HEK293 (cell line): Measurements from ENCODE around the gene TEKT5.

Experiments
- CTCF ChIA-PET: fragments of 350-600 bp; formaldehyde crosslinking; extraction: SDS; loops from one replicate; lab custom pipeline; 2021; ENCODE audit warnings: antibody characterized with exemption; lab: Yijun Ruan, JAX
- POLR2A ChIA-PET: fragments of 300-600 bp; formaldehyde crosslinking; extraction: SDS; loops from one replicate; lab custom pipeline; 2020; ENCODE audit warnings: antibody characterized with exemption, inconsistent platforms; lab: Yijun Ruan, JAX
- H3K27ac ChIP-seq: fragments of 200-500 bp; sonication (Bioruptor generic); 2 replicates; pipeline ENCODE4 v1.5.1; 2014; ENCODE audit warnings: low read depth, low read length, control low read depth, inconsistent platforms; ENCODE audit errors: extremely low read depth
- H3K36me3 ChIP-seq, 2 experiments: fragments of 200-500 bp in 1 of 2; sonication (Bioruptor generic) in 1 of 2; 1 replicate in 1 of 2; 2 replicates in 1 of 2; pipeline ENCODE4 v1.5.1; 2014 to 2017; ENCODE audit warnings: inconsistent platforms in 2 of 2, low read length in 2 of 2; ENCODE audit not compliant: control insufficient read depth in 2 of 2, insufficient read depth in 1 of 2
- H3K4me1 ChIP-seq: fragments of 200-500 bp; sonication (Bioruptor generic); 2 replicates; pipeline ENCODE4 v1.5.1; 2014; ENCODE audit warnings: mild to moderate bottlenecking, low read length, inconsistent platforms; ENCODE audit not compliant: control insufficient read depth, insufficient read depth
- H3K4me3 ChIP-seq: 2 replicates; pipeline ENCODE4 v1.5.1; 2011; ENCODE audit warnings: low read depth, mild to moderate bottlenecking, control low read depth, low read length, moderate library complexity
- H3K9me3 ChIP-seq: fragments of 200-500 bp; sonication (Bioruptor generic); 2 replicates; pipeline ENCODE4 v1.5.1; 2014; ENCODE audit warnings: low read depth, low read length, inconsistent platforms; ENCODE audit not compliant: control insufficient read depth, insufficient read depth
- GLIS1 ChIP-seq: fragments of 450-650 bp; formaldehyde crosslinking; IDR thresholded peaks from 2 replicates; pipeline ENCODE4 v1.5.1; 2016; ENCODE audit warnings: missing biosample characterization, missing genetic modification characterization
- KLF1 ChIP-seq: fragments of 450-650 bp; formaldehyde crosslinking; IDR thresholded peaks from 2 replicates; pipeline ENCODE4 v1.5.1; 2016; ENCODE audit warnings: missing biosample characterization, missing genetic modification characterization
- KLF17 ChIP-seq: fragments of 450-650 bp; formaldehyde crosslinking; IDR thresholded peaks from 2 replicates; pipeline ENCODE4 v1.5.1; 2016; ENCODE audit warnings: missing biosample characterization, missing genetic modification characterization
- OVOL3 ChIP-seq: fragments of 450-650 bp; formaldehyde crosslinking; IDR thresholded peaks from 2 replicates; pipeline ENCODE4 v1.5.1; 2016; ENCODE audit warnings: missing biosample characterization, missing genetic modification characterization
- TCF7L2 ChIP-seq: IDR thresholded peaks from 2 replicates; pipeline ENCODE4 v1.6.1; 2011; ENCODE audit warnings: low read depth, mild to moderate bottlenecking, inconsistent platforms, low read length, moderate library complexity, borderline replicate concordance
- ZBTB10 ChIP-seq: fragments of 450-650 bp; formaldehyde crosslinking; IDR thresholded peaks from 2 replicates; pipeline ENCODE4 v1.5.1; 2016; ENCODE audit warnings: missing biosample characterization, missing genetic modification characterization
- ZBTB11 ChIP-seq: fragments of 450-650 bp; formaldehyde crosslinking; conservative IDR thresholded peaks from 2 replicates; pipeline ENCODE4 v1.5.1; 2016; ENCODE audit warnings: low read depth, missing biosample characterization, missing genetic modification characterization
- ZBTB21 ChIP-seq: fragments of 450-650 bp; formaldehyde crosslinking; IDR thresholded peaks from 2 replicates; pipeline ENCODE4 v1.5.1; 2017; ENCODE audit warnings: missing biosample characterization, missing genetic modification characterization
- ZBTB44 ChIP-seq: fragments of 450-650 bp; IDR thresholded peaks from 2 replicates; pipeline ENCODE4 v1.5.1; 2018; ENCODE audit warnings: missing biosample characterization, mild to moderate bottlenecking, missing genetic modification characterization
- ZBTB49 ChIP-seq: fragments of 450-650 bp; formaldehyde crosslinking; IDR thresholded peaks from 2 replicates; pipeline ENCODE4 v1.5.1; 2016; ENCODE audit warnings: missing biosample characterization, missing genetic modification characterization, low read depth
- ZNF10 ChIP-seq: fragments of 450-650 bp; formaldehyde crosslinking; IDR thresholded peaks from 2 replicates; pipeline ENCODE4 v1.5.1; 2017; ENCODE audit warnings: missing biosample characterization, missing genetic modification characterization
- ZNF138 ChIP-seq: fragments of 450-650 bp; formaldehyde crosslinking; IDR thresholded peaks from 2 replicates; pipeline ENCODE4 v1.5.1; 2016; ENCODE audit warnings: missing biosample characterization, missing genetic modification characterization, borderline replicate concordance
- ZNF23 ChIP-seq: fragments of 450-650 bp; formaldehyde crosslinking; IDR thresholded peaks from 2 replicates; pipeline ENCODE4 v1.5.1; 2016; ENCODE audit warnings: missing biosample characterization, missing genetic modification characterization, borderline replicate concordance
- ZNF292 ChIP-seq: fragments of 450-650 bp; formaldehyde crosslinking; IDR thresholded peaks from 2 replicates; pipeline ENCODE4 v1.5.1; 2016; ENCODE audit warnings: low read depth, missing biosample characterization, missing genetic modification characterization, borderline replicate concordance
- ZNF404 ChIP-seq: fragments of 450-650 bp; formaldehyde crosslinking; IDR thresholded peaks from 2 replicates; pipeline ENCODE4 v1.5.1; 2017; ENCODE audit warnings: missing biosample characterization, missing genetic modification characterization
- ZNF433 ChIP-seq: fragments of 450-650 bp; formaldehyde crosslinking; IDR thresholded peaks from 2 replicates; pipeline ENCODE4 v1.5.1; 2016; ENCODE audit warnings: missing biosample characterization, missing genetic modification characterization, low read depth
- ZNF558 ChIP-seq: fragments of 450-650 bp; formaldehyde crosslinking; IDR thresholded peaks from 2 replicates; pipeline ENCODE4 v1.5.1; 2016; ENCODE audit warnings: missing biosample characterization, missing genetic modification characterization
- ZNF624 ChIP-seq: fragments of 450-650 bp; formaldehyde crosslinking; IDR thresholded peaks from 2 replicates; pipeline ENCODE4 v1.5.1; 2017; ENCODE audit warnings: missing biosample characterization, missing genetic modification characterization
- ZNF626 ChIP-seq: fragments of 450-650 bp; sonication (Bioruptor Pico); formaldehyde crosslinking; IDR thresholded peaks from 2 replicates; pipeline ENCODE4 v1.5.1; 2018; ENCODE audit warnings: missing biosample characterization, missing genetic modification characterization, inconsistent platforms

TEKT5 gene

GRCh38 chr16:10688291-10688690 is 6.4 kb downstream of the TEKT5 start:
- POLR2A ChIA-PET: no interaction called here
- no peak for TF ChIP-seq ZNF292
- TF ChIP-seq ZBTB10: no peak
- TF ChIP-seq ZBTB21 (tag by site-specific recombination): no peak
- TF ChIP-seq ZNF10: no peak
- TF ChIP-seq ZBTB49 (tag by site-specific recombination): no peak
- TF ChIP-seq ZNF626 (tag by site-specific recombination): no peak
- no peak for TF ChIP-seq ZNF558
- TF ChIP-seq ZNF624 (tag by site-specific recombination): no peak
- no peak for TF ChIP-seq ZBTB11 (tag by site-specific recombination)
- no peak for TF ChIP-seq ZNF404 (tag by site-specific recombination)
- no peak for TF ChIP-seq ZNF23
- no peak for TF ChIP-seq ZBTB44 (tag by site-specific recombination)
- no peak for TF ChIP-seq ZNF138
- TF ChIP-seq KLF1 (tag by site-specific recombination): no peak
- no peak for TF ChIP-seq ZNF433 (tag by site-specific recombination)
- no peak for TF ChIP-seq OVOL3
- TF ChIP-seq GLIS1 (tag by site-specific recombination): no peak
- no peak for TF ChIP-seq TCF7L2
- TF ChIP-seq KLF17 (tag by site-specific recombination): no peak
- TF ChIP-seq, all 188 proteins: peak for 0
- H3K27ac ChIP-seq: no peak overlapping the region
- H3K4me1 ChIP-seq: no peaks in the 10 kb centered on the region
- CTCF ChIA-PET: interaction anchor here (0.6 kb wide), 1 partner anchor 136 kb away, joined by 3 read pairs; no protein-coding TSS in a partner anchor
- H3K4me3 ChIP-seq: no peak overlapping the region
- H3K9me3 ChIP-seq: no peaks in the 10 kb centered on the region
- H3K36me3 ChIP-seq: no peaks in the 10 kb centered on the region
